HL-60 (cell line): ENCODE data around the gene CXCL16.

Experiments
- DNase-seq, 2 experiments: peaks; one replicate each; pipeline ENCODE4 v3.0.0-alpha.2; 2010 to 2020; ENCODE audit warnings: low read depth in 1 of 2, low spot score in 1 of 2
- H3K27ac ChIP-seq: fragments of 250-450 bp; sonication (Bioruptor Pico); replicated peaks from 2 replicates; pipeline ENCODE4 v1.5.1; 2020; ENCODE audit warnings: mild to moderate bottlenecking, moderate library complexity
- H3K27me3 ChIP-seq: fragments of 250-450 bp; sonication (Bioruptor Pico); 2 replicates; pipeline ENCODE4 v1.5.1; 2021; ENCODE audit warnings: mild to moderate bottlenecking, moderate library complexity; ENCODE audit not compliant: insufficient read depth, poor library complexity, severe bottlenecking
- H3K4me3 ChIP-seq: replicated peaks from 2 replicates; pipeline ENCODE4 v1.5.1; 2011; ENCODE audit warnings: mild to moderate bottlenecking, control low read depth, low read length; ENCODE audit not compliant: insufficient read depth
- CTCF ChIP-seq: IDR thresholded peaks from one replicate; pipeline ENCODE4 v1.5.1; 2011; ENCODE audit warnings: low read length, control low read depth, inconsistent platforms; ENCODE audit not compliant: insufficient read depth
- GABPA ChIP-seq: IDR thresholded peaks from 2 replicates; pipeline ENCODE4 v1.6.1; 2012; ENCODE audit warnings: low read depth
- POLR2AphosphoS5 ChIP-seq: IDR thresholded peaks from 2 replicates; pipeline ENCODE4 v1.6.1; 2012; ENCODE audit warnings: low read depth
- REST ChIP-seq: IDR thresholded peaks from 2 replicates; pipeline ENCODE4 v1.6.1; 2012; ENCODE audit warnings: low read depth; ENCODE audit not compliant: insufficient replicate concordance
- SPI1 ChIP-seq: IDR thresholded peaks from 2 replicates; pipeline ENCODE4 v1.6.1; 2012; ENCODE audit warnings: low read depth, mild to moderate bottlenecking, borderline replicate concordance

The CXCL16 gene

GRCh38 chr17:4759776-4760236 lies 20.1 kb upstream of the CXCL16 start:
- no peaks in the 10 kb centered on the region for H3K27me3 ChIP-seq
- no peak for DNase-seq
- no peak overlapping the region for H3K4me3 ChIP-seq
- TF ChIP-seq GABPA (no peak), POLR2AphosphoS5 (no peak), SPI1 (no peak), REST (no peak), CTCF (no peak)
- no peak overlapping the region for H3K27ac ChIP-seq

- TF ChIP-seq POLR2AphosphoS5: no peak
- no peak for TF ChIP-seq CTCF
- no peak for TF ChIP-seq GABPA
- no peak for TF ChIP-seq SPI1
- no peak for TF ChIP-seq REST
- Histone ChIP-seq H3K27me3 (no peaks in the 10 kb centered on the region), H3K27ac (no peak overlapping the region), H3K4me3 (no peak overlapping the region)
- no peak for DNase-seq
Measured at GRCh38 chr17:4753392-4753791, 13.7 kb upstream of the CXCL16 start.

GRCh38 chr17:4751932-4752331 lies 12.2 kb upstream of the CXCL16 start:
- no peak for DNase-seq
- TF ChIP-seq GABPA: no peak
- Histone ChIP-seq H3K27ac (no peak overlapping the region), H3K4me3 (no peak overlapping the region), H3K27me3 (no peaks in the 10 kb centered on the region)

- no peaks in the 10 kb centered on the region for H3K27me3 ChIP-seq
- DNase-seq: no peak
- no peak overlapping the region for H3K27ac ChIP-seq
- TF ChIP-seq GABPA (no peak), SPI1 (no peak), POLR2AphosphoS5 (no peak), REST (no peak), CTCF (no peak)
- no peak overlapping the region for H3K4me3 ChIP-seq
Measured at GRCh38 chr17:4750606-4751005, 10.9 kb upstream of the CXCL16 start.
